Activated CD8-positive, alpha-beta memory T cell treated with anti-CD3 and anti-CD28 coated beads for 36 hours (primary cell): ENCODE data around the gene GPR148. TPM values are rescaled to one million over a fixed set of nuclear protein-coding genes. Genes with fewer than 3 reads are reported as not detected.
"Not testable (repeated sequence)": the region's sequence is repeated elsewhere in the genome, so short reads cannot be mapped to it uniquely, and the experiment has no call there.

Source experiments
- CTCF ChIA-PET: fragments of 350-600 bp; sonication (Branson Sonifier 250); formaldehyde crosslinking; loops from one replicate; lab custom pipeline; 2021; ENCODE audit warnings: antibody characterized with exemption; lab: Charles Lee
- POLR2A ChIA-PET: fragments of 350-600 bp; sonication (Branson Sonifier 250); formaldehyde crosslinking; loops from one replicate; lab custom pipeline; 2021; ENCODE audit warnings: antibody characterized with exemption; lab: Charles Lee
- total RNA-seq, 2 experiments: library from RNA; stranded (reverse); gene quantifications; one replicate each; pipeline ENCODE4 v1.2.3, GENCODE V29; 2021

GPR148 gene, protein sequence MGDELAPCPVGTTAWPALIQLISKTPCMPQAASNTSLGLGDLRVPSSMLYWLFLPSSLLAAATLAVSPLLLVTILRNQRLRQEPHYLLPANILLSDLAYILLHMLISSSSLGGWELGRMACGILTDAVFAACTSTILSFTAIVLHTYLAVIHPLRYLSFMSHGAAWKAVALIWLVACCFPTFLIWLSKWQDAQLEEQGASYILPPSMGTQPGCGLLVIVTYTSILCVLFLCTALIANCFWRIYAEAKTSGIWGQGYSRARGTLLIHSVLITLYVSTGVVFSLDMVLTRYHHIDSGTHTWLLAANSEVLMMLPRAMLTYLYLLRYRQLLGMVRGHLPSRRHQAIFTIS
- total RNA-seq = not detected

- ChIA-PET CTCF (interaction anchor here (2.0 kb wide), 1 partner anchor 69 kb away, joined by 7 read pairs; no protein-coding TSS in a partner anchor), POLR2A (interaction anchor here (2.2 kb wide), 1 partner anchor 387 kb away, joined by 9 read pairs; the partner anchor contains the start of gene IMP4)
These were observed at the start of gene GPR148 for GRCh38 chr2:130728549-130729316. TSS of gene GPR148 (plus strand) at chr2:130729070. CDS start at chr2:130729152, 82 bp downstream.

DNA sequence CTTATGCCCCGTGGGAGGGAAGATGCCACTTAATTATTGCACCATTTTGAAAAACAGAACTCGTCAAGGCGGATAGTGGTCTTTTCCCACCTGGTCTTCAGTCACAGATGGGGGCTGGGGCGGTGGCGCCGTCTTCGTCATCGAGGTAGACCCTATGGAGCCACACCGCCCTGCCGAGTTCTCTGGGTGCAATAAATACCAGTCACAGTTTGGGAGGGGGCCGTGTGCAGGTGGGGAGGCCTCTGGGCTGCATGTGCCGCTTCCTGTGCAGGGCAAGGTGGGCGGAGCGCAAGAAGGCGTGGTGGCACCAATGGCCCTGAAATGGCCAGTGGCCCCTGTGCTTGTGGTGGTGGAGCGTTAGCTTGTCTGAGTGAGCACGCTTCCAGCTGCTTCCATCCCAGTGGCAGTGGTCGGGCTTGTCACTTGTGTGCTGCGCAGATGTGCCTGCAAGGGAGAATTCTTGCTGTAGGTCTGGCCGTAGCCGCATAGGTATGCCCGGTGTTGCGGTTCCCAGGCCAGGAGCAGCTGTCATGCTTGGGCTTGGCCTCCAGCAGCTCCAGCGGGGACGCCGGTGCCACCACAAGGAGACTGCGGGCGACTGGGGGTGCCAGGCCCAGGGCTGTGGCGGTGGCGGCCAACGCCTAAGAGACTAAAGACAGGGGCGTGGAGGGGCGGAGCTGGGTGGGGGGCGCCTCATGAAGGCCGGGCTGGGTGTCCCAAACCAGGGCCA lies 36.7 kb upstream of the GPR148 start:
- CTCF ChIA-PET, POLR2A ChIA-PET: not testable (repeated sequence)

GRCh38 chr2:130693474-130693873 lies 35.4 kb upstream of the GPR148 start:
- CTCF ChIA-PET = not testable (repeated sequence)

DNA sequence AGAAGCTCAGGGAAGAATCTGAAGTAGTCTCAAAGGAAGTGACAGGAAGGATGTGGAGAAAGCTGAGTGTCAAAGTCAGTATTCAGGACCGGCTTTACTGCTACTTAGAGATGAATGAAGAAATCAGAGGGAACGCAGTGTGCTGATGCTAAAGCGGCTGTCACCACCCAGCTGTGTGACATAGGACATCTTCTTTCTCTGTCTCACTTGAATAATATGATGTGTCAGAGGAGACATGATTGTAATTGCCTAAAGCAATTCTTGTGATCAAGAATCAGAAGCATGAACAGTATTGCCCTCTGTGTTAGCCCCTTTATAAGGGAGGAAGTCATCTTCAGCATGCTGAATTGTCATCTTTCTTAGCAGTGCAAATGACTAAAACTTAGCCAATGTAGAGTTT lies 25.6 kb upstream of the GPR148 start:
- POLR2A ChIA-PET = not testable (repeated sequence)

More at GRCh38 chr2:130693474-130693873, 35.4 kb upstream of the GPR148 start:
- POLR2A ChIA-PET = not testable (repeated sequence)

DNA sequence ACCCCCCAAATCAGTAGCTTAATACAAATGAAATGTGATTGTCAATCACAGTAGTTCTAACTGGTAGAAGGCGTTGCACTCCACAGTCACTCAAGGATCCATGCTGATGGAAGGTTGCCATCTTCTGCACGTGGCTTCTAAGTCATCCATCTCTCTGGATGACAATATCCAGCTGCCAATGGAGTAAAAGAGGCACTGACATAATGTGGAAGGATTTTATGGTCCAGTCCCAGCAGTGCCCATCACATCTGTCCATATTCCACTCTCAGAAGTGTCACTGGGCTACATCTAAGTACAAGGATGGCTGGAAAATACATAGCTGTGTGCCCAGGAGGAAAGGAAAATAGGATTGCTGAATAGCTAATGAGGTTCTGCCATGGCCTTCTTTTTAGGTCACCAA lies 14.1 kb upstream of the GPR148 start:
- CTCF ChIA-PET = not testable (repeated sequence)

More for the DNA sequence above, 25.6 kb upstream of the GPR148 start:
- CTCF ChIA-PET = not testable (repeated sequence)

DNA sequence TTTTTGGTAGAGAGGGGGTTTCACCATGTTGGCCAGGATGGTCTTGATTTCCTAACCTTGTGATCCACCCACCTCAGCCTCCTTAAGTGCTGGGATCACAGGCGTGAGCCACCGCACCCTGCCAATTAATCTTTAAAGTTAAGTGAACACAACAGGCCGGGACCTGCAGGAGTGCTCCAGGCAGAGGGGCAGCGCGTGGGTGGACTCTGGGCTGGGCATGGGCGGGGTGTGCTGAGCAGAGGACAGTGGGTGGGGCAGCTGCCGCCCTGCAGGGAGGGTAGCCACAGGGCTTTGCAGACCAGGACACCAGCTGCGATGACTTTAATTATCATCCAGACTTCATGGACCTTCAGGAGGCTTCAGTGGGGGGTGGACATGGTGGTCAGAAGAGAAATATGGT lies 8.8 kb upstream of the GPR148 start:
- CTCF ChIA-PET = no interaction called here
- POLR2A ChIA-PET = no interaction called here

More for the DNA sequence above, 14.1 kb upstream of the GPR148 start:
- POLR2A ChIA-PET = not testable (repeated sequence)

DNA sequence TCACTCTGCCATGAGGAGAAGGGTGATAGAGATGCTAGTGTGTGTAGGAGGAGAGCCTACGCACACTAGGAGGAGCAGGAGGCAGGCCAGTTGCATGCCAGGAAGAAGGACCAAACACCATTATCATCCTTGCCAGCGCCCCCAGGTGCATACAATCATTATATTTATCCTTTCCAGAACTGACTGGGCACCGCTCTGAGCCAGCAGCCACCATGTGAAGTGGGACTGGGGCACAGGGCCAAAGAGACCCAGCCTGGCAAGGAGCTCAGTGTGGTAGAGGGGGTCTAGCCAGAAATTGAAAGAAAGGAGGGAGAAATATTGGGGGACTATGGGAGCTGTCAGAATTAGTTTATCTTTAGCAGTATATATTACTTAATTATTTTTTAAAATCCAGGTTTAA lies 8.3 kb upstream of the GPR148 start:
- ChIA-PET POLR2A (no interaction called here), CTCF (no interaction called here)

DNA sequence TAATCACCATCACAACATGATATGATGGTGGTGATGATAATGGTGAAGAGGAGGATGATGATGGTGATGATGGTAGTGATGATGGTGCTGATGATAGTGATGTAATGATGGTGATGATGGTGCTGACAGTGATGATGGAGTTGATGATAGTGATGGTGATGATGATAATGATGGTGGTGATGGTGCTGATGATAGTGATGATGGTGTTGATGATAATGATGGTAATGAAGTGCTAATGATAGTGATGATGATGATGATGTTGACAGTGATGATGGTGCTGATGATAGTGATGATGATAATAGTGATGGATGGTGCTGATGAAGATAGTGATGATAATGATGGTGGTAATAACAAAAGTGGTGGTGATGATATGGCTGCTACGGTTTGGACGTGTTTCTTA lies 4.4 kb upstream of the GPR148 start:
- ChIA-PET POLR2A (no interaction called here), CTCF (no interaction called here)

DNA sequence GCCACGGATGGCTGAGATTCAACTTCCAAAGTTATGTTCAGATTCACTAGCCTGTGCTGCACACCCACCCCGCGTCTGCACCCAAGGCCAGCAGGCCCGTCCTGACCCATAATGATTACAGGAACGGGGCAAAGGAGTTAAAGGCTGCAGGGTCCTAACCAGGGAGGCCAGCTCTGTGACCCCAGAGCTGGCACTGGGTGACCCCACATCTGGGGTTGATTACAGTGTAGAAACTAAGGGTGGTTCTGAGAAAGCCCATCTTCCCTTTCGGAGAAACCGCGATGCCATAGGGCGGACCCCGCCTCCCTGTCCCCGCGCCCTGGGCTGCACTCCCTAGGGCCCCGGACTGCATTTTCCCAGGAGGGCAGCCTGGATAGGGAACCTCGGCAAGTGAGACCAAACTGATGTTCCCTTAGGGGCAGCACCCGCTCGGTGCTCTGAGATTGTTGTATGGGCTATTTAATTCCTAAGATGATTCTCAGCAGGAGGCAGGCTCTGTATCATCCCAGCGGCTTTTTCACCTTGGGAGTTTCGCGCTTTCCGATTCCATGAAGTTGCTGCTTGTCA lies 2.2 kb upstream of the GPR148 start:
- CTCF ChIA-PET = interaction anchor here (0.7 kb wide), 1 partner anchor 71 kb away, joined by 3 read pairs; no protein-coding TSS in a partner anchor

DNA sequence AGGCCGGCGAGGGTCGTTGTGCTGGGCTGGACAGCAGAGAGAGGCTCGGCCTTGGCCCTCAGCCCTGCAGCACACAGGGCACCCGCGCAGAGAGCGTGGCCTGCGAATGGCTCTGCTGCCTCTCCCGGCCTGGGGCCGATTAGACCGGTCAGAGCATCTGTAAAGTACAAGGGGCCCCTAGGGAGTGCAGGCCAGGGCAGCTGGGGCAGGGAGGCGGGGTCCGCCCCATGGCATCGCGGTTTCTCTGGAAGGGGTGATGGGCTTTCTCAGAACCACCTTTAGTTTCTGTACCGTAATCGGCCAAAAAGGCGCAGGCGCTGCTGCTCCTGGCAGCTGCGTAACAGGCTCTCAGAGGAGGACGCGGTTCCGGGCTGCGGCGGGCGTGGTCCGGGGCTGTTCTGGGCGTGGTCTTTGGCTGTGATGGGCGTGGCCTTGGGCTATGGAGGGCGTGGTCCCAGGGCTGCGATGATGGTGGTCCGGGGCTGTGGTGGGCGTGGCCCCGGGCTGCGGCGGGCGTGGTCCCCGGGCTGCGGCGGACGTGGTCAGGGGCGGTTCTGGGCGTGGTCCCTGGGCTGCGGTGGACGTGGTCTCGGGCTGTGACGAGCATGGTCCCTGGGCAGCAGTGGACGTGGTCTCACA lies 1.5 kb upstream of the GPR148 start:
- ChIA-PET POLR2A (interaction anchor here (2.2 kb wide), 1 partner anchor 386 kb away, joined by 9 read pairs; the partner anchor contains the start of gene IMP4), CTCF (interaction anchor here (0.7 kb wide), 1 partner anchor 70 kb away, joined by 3 read pairs; no protein-coding TSS in a partner anchor)

More for the DNA sequence above, 2.2 kb upstream of the GPR148 start:
- POLR2A ChIA-PET = interaction anchor here (2.2 kb wide), 1 partner anchor 385 kb away, joined by 9 read pairs; the partner anchor contains the start of gene IMP4

- POLR2A ChIA-PET = interaction anchor here (2.2 kb wide), 1 partner anchor 386 kb away, joined by 9 read pairs; the partner anchor contains the start of gene IMP4
- CTCF ChIA-PET = no interaction called here
These were observed 839 bp upstream of the GPR148 start for GRCh38 chr2:130728007-130728454.

GRCh38 chr2:130729322-130730299 lies 741 bp downstream of the GPR148 start:
- ChIA-PET CTCF (interaction anchor here (1.6 to 2.0 kb wide), 2 partner anchors 11 to 68 kb away, joined by 4 to 7 read pairs; no protein-coding TSS in a partner anchor), POLR2A (no interaction called here)

DNA sequence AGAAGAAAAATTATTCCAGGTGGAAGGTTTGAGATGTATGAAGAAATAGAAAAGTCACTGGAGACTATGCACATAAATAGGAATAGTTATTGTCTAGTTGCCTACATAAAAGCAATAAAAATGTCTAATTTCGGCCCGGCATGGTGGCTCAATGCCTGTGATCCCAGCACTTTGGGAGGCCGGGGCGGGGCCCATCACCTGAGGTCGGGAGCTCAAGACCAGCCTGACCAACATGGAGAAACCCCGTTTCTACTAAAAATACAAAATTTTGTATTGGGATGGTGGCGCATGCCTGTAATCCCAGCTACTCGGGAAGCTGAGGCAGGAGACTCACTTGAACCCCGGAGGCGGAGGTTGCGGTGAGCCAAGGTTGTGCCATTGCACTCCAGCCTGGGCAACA lies 3.4 kb downstream of the GPR148 start:
- POLR2A ChIA-PET = not testable (repeated sequence)

GRCh38 chr2:130735200-130735599 lies 6.3 kb downstream of the GPR148 start:
- POLR2A ChIA-PET = no interaction called here

More for the DNA sequence above, 3.4 kb downstream of the GPR148 start:
- CTCF ChIA-PET = not testable (repeated sequence)

DNA sequence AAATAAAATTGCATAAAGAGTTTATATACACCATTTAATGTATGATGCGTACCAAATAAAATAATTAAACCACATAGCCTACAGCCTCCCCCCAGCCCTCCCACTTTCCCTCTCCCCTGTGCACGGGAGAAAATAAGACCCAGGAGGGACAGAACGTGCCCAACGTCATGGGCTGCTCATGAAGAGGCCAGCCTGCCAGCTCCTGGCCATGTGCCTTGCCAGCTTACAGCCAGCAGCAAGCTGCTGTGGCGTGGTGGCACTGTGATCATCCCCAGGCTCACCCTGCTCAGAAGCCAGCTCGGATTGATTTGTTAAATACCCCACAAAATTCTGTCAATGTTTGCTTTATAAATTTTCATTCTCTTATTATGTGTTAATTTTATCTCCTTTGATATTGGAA lies 7.6 kb downstream of the GPR148 start:
- POLR2A ChIA-PET = no interaction called here
- CTCF ChIA-PET = no interaction called here

More at GRCh38 chr2:130735200-130735599, 6.3 kb downstream of the GPR148 start:
- CTCF ChIA-PET = no interaction called here

DNA sequence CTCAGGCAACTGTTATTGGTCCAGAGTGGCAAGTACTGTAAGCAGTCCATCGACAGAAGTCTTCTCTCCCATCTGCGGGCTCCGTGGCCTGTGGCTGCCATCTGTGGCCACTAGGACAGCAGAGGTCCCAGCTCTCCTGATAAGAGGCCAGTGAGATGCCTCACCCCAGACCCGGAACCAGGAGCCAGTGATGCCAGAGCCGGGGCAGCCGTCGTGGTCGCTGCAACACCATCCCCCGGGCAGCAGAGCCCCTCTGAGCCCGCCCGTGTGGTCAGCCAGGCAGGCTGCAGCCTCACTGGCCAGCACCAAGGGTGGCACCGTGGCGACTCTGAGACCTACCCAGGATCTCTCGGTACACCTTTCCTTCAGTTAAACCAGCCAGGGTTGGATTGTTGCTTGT lies 8.7 kb downstream of the GPR148 start:
- ChIA-PET CTCF (no interaction called here), POLR2A (no interaction called here)

DNA sequence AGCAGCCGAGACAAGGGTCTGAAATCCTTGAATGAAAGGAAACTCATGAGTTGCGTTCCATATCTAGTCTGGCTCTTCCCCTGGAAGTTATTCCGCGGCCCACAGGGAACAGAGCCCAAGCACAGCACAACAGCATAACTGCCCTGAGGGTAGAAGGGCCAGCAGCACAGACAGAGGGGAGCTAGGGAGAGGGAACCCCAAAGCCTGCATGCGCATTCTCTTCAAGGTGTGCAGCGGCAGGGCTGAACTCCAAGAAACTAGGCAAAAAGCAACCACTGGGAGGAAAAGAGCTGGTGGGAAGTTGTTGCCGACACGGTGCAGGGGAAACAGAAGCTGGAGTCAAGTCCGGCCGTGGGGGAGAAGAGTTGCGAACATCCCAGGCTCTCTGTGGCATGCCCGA lies 11.8 kb downstream of the GPR148 start:
- ChIA-PET POLR2A (no interaction called here), CTCF (interaction anchor here (1.4 kb wide), 1 partner anchor 10 kb away, joined by 4 read pairs; no protein-coding TSS in a partner anchor)
